Gastrocnemius medialis (tissue), 4 donors: Measurements from ENCODE around the gene WWOX.

Experiments used
- CTCF ChIP-seq, 5 experiments: fragments of 450-650 bp in 3 of 5; fragments of 200-600 bp in 2 of 5; sonication (generic) in 2 of 5; IDR thresholded peaks in 4 of 5; conservative IDR thresholded peaks in 1 of 5; 1 replicate in 4 of 5; 2 replicates in 1 of 5; pipeline ENCODE4 v1.5.1; 2016 to 2019; ENCODE audit warnings: antibody characterized with exemption in 5 of 5, mild to moderate bottlenecking in 3 of 5, moderate library complexity in 3 of 5
- POLR2A ChIP-seq, 2 donors: fragments of 450-650 bp; IDR thresholded peaks; one replicate each; pipeline ENCODE4 v1.6.1; 2017; ENCODE audit warnings: antibody characterized with exemption in 2 of 2, mild to moderate bottlenecking in 2 of 2, moderate library complexity in 2 of 2

DNA sequence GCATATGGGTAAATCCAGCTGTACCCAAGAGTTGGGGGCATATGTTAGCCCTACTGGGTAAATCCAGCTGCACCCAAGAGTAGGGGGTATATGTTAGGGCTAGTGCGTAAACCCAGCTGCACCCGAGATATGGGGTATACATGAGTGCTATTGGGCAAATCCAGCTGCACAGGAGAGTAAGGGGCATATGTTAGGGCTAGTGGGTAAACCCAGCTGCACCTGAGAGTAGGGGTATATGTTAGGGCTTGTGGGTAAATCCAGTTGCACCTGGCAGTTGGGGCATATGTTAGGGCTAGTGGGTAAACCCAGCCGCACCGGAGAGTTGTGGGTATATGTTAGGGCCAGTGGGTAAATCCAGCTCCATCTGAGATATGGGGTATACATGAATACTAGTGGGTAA, 80.9 kb downstream of the WWOX start:
- TF ChIP-seq CTCF (IDR thresholded peaks at IDR 0.05 in 4 of 5, conservative IDR thresholded peaks at IDR 0.05 in 1 of 5) (no peak), POLR2A (IDR thresholded peaks at IDR 0.05) (no peak)
